Hematopoietic multipotent progenitor cell treated with erythropoietin and hydrocortisone succinate and interleukin-3 and kit ligand, for 8 days (in vitro differentiated cells): ENCODE results near the gene RFX7.

Experiments
- DNase-seq: peaks from one replicate; pipeline ENCODE4 v3.0.0-alpha.2; 2015

The RFX7 gene

DNA sequence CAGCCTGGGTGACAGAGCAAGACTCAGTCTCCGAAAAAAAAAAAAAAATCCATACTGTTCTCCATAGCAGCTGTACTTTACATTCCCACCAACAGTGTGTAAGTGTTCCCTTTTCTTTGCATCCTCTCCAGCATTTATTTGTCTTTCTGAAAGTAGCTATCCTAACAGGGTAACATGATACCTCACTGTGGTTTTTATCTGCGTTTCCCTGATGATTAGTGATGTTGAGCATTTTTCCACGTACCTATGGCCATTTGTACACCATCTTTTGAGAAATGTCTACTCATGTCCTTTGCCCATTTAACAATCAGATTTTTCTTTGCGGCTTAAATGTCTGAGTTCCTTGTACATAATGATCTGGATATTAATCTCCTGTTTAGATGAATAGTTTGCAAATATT, 119.3 kb downstream of the RFX7 start:
- DNase-seq = no peak

DNA sequence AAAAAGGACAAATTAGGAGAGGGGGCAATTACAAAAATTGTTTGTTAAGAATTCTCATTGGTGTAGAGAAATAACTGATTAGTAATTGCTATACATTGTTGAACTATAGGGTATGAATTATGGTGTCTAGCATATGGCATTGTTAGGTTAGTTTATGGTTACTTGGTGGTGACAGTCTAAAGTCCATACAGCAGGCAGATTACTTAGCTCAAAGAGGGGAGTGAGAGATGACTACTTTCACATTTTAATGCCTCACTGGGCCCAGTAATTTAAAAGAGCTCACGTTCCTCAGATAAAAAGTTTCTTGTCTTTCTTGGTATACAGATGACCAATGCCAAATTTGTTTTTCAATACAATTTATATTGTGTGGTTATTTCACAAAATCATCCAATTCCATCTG, 137.8 kb downstream of the RFX7 start:
- no peak for DNase-seq

DNA sequence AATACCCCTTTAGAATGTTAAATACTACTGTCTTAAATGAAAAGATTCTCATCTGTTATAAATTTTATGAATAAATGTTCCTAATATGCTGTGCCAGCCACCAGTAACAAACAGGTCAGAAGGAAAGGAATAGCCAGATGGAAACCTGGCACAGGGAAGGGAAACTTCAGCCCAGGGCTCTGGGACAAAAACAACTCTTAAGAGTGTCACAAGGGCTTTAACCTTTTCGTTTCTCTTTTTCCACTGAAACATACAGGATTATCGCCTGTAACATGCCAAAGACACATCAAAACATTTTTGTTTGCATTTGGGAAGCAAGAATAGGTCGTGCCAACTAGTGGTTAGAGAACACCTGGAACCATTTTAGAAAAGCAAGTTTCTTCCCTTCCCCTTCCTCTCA, 141.2 kb downstream of the RFX7 start:
- DNase-seq = no peak

DNA sequence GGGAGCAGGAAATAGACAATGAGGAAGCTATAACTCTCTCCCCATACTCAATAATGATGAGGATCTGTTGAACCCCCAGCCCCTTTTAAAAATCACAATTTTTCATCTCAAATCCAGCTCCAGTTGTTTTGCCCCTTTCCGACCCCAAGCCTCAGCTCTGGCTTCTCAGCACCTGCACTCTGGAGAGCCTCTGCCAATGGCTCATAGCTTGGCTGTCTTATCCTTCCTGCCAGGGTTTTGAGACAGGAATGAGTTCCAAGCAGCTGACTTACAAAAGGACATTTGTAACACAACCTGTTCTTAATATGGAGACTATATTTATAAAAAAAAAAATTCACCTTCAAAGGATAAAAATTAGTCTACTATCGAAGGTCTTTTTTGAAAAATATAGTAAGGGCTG, 144.4 kb downstream of the RFX7 start:
- DNase-seq = no peak

DNA sequence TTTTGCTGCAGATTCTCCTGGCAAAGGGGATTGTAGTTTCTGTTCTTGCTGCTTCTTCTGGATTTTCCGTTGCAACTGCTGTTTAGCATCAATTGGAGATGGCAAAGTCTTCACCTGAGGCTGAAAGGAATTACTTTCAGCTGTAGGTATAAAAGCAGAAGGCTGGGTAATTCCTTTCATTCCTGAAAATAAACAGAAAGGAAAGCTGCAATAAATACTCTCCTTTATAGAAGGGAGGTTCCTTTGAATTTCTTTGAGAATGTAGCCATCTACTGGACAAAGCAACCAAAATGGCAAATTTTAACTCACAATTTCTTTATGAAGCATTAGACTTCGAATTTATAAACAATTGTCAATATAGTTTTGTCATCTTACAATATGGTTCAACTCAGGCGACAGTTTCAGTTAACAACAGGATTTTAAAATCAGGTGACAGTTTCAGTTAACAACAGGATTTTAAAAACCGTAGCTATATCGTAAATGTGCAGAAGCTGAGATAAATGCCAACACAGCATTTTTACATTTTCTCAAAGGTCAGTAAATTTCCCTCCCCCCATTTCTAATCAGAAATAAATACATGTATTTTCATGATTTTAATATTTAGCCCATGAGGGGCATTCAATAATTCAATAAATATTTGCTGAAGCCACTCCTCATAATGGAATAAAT, 145.3 kb downstream of the RFX7 start:
- no peak for DNase-seq

DNA sequence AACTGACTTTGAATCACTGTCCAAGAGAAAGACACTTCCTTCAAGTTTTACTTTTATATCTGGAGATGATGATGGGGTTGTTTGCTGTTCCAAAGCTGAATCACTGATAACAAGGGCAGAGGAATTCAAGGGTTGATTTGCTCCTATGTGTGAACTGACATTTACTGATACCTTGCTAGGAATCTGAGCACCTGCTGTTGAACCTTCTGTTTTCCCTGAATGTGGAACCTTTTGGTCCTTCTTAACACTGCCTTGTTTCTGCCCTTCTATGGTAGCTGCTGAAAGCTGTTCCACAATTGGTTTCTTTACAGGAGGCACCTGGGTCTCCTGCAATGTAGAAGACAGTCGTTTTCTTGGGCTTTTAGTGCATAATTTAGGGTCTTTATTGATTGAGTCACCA, 148.3 kb downstream of the RFX7 start:
- no peak for DNase-seq

DNA sequence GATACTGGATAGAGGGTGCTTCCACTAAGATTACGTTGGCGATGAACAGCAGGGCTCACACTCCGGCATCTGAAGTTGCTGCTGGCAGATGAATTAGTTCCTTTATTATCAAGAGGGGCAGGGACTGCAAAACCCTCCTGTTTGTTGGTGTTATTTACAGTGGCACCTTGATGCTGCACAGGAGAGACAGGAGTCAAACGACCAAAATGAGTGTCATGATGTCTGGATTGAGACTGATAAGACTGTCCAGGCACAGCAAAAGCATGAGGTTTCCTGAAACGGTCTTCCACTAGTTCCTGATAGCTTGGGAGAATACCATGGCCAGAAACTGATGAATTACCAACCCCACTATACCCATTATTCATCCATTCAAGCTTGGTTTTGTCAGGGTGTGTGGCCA, 149.5 kb downstream of the RFX7 start:
- DNase-seq = peak; percentile 64

DNA sequence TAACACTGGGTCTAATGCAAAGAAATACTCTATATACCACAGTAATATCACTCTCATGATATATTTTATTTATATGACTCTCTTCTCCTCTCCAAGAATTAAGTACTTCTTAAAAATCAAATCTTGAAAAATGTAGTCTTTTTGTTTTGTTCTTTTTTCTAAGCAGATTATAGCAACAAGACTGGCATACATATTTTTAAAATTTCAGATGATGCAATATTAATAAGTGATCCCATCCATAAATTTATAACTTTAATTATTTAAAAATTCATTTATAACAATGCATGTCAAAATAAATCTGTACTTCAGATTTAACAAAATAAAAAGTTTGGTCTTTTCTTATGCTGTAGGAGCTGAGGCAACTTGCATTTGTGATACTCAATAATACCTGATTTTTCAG, 155.3 kb downstream of the RFX7 start:
- DNase-seq = no peak

DNA sequence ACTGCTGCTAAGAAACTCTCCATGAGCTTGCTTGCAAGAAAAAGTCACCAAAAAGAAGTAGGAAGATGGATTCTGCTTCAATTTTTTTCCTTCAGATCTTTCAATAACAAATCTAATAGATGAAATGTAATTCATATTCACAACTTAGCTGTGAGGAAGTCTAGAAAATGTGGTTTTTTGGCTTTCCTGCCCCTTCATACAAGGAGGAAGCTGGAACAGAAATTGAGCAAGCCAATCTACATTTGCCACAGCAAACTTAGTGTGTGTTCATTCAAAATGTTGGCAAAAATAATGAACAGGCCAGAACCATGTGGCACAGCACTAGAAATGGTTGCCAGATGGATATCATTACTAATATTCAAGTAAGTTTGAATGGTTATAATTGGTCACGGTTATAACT, 157.1 kb downstream of the RFX7 start:
- DNase-seq = no peak

DNA sequence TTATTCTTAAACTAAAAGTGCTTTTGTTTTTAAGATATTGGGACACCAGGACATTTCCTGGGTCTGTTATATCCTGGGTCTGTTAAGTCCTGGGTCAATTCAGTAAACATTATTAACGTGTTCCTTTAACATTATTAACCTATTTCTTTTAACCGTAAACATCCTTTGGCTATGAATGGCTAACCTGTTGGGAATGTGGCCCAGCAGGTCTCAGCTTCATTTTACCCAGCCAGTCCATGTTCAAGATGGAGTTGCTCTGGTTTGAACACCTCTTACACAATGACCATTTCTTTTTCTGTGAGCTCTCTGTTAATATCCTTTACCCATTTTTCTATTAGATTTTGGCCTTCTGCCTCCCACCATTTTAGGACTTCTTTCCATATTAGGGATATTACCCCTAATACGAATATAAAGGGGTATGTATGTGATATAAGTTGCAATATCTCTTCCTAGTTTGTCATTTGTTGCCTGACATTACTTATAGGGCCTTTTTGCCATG, 161.4 kb downstream of the RFX7 start:
- DNase-seq = no peak

DNA sequence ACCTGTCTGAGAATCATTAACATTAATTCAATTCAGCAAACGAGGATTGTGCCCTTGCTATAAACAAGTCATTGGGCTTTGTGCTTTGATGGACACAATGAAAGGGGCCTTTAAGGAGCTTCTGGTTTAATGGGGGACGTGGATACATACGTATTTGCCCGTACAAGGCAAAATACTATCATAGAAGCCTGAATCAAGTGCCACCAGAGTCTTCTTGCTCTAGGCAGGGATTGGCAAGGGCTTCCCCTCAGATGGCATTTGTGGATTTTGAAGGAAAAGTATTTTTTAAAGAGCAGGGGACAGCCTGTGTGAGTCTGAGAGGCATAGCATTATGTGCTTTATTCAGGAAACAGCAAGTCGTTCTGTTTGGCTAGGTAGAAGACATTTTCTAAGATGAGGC, 166.6 kb downstream of the RFX7 start:
- no peak for DNase-seq

DNA sequence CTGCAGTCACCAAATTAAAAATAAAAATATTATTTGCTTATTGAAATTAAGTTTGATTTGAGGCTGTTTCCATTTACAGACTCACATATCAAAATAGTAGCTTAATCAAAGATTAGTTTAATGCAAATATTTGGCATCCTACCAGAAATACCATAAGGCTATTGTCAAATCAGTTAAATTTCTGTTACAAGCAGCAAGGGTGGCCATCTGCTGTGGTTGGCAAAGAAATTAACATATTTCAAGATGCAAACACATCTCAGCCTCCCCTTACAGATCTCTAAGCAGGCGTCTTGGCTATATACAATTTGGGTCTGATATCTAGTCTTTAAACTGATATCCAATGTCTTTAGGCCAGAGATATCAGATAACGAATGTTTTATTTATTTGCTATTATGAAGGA, 167.0 kb downstream of the RFX7 start:
- DNase-seq = no peak

DNA sequence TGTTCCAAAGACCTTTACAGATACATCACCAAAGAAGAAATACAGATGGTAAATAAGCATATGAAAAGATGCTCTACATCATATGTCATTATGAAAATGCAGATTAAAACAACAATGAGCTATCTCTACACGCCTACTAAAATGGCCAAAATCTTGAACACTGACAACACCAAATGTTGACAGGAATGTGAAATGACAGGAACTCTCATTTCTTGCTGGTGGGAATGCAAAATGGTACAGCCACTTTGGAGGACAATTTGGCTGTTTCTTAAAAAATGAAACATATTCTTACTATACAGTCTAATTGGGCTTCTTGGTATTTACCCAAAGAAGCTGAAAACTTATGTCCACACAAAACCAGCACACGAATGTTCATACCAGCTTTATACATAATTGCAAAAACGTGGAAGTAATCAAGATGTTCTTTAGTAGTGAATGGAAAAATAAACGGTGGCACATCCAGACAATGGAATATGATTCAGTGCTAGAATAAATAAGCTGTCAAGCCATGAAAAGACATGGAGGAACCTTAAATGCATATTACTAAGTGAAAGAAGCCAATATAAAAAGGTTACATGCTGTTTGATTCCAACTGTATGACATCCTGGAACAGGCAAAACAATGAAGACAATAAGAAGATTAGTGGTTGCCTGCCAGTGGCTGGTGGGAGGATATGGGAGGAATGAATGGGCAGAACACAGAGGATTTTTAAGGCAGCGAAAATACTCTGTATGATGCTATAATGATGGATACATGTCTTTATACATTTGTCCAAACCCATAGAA, 169.0 kb downstream of the RFX7 start:
- no peak for DNase-seq

DNA sequence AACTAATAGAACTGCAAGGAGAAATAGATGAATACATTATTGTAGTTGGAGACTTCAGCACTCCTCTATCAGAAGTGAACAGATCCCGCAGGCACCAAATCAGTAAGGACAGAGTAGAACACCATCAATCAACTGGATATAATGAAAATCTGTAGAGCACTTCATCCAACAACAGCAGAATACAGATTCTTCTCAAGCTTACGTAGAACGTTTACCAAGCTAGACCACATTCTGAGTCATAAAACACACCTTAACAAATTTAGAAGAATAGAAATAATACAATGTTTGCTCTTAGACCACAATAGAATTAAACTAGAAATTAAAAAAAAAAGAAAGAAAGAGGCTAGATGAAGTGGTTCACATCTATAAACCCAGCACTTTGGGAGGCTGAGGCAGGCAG, 179.5 kb downstream of the RFX7 start:
- no peak for DNase-seq

DNA sequence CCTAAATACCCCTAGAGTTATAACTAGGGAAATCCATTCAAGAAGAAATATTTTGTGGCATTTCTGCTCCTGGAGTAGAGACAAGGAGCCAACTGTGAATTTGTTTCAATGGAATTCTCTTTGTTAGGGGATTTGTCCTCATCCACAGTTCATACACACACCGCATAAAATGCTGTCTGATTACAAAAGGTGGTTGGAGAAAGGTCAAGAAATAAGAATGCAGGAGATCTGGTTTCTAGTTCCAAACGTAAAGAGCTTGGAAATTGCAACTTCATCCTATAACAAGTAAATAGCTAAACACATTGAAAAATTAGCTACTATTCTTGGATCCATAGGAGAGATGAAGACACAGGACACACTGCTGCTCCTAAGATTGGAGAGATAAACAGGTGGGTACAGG, 184.0 kb downstream of the RFX7 start:
- no peak for DNase-seq

DNA sequence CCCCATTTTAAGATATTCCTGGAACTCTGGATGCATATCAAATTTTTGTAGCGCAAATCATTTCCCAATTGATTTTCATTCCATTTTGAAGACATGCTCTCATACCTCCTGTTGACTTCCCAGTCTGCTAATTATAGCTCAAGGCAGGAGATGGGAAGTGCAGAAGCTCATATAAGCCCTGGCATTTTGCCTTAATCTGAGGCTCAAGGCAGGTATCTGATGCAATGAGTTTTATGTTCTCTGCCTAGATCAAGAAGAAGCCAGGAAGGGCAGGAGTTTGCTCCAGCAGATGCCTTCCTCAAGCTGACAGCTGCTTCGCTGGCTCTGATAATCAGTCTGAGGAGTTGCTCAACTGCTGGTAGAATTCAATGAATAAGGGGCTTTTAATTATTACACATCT, 184.7 kb downstream of the RFX7 start:
- no peak for DNase-seq

DNA sequence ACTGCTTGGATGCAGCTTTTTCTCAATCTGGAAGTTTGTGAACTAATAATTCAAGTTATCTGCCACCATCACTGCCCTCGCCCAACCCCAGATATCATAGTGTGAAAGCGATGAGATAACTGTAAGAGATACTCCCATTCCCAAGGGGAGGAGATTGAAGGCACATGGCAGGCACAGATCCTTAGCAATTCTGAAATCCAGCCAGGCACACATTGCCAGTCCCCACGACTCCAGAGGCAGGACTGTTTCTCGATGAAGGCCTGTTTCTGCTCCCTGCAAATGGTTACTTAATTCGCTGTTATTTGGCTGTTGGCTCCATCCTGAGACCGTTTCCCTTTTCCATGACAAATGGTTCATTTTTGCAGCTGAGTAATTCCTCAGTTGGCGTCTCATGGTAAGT, 187.1 kb downstream of the RFX7 start:
- no peak for DNase-seq

DNA sequence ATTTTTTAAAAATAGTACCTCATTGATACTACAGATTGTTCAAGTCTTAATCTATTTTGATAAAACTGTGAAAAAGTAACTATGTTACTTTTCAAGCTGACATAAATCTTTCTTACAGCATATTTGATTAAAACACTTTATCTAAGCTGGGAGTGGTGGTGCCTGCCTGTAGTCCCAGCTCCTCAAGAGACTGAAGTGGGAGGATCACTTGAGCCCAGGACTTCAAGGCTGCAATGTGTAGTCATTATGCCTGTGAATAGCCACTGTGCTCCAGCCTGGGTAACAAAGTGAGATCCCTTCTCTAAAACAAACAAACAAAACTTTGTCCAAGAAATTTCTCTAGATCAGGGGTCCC, 190.7 kb downstream of the RFX7 start:
- no peak for DNase-seq

DNA sequence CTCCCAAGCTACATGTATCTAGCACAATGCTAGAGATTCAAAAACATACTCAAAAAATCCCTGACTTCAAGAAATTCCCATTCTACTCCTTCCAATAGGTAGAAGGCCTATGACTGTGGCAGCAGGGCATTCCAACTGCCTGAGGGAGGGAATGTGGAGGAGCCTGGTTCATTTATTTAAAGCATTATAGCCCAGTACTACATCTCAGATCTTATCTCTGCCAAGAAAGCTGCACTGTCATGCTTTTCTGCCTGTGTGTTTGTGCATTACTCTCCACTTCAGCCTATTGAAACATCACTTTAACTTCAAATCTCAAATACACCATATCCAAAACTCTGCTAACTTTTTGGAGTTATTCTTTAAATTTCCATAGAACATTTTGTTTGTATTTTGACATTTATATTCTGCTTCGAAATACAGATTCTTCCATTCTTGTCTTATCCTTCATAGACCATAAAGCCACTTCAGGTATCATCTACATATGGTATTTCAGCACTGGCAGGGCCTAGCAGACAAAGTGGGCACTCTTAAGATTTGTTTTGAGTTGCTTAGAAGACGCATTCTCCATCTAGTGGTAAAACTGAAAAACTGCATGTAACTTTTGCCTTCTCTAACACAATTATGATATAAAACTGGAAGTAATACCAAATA, 191.2 kb downstream of the RFX7 start:
- peak; percentile 52 for DNase-seq

DNA sequence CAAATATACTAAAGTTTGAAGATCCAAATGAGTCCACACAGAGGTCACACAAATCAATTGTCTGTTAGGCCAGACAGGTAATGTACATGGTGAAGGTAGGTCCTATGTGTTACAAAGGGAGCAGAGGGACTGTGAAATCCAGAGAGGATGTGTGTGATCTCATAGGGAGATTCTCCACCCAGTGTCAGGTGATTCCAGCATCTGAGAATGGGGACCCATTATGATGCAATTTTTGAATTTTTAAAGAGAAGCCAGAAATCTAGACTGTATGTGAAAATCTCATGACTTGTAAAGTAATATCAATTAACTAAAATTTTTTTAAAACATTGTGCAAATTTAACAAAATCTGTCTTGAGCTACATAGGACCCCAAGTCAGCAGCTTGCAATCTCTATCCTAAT, 192.0 kb downstream of the RFX7 start:
- DNase-seq = no peak

DNA sequence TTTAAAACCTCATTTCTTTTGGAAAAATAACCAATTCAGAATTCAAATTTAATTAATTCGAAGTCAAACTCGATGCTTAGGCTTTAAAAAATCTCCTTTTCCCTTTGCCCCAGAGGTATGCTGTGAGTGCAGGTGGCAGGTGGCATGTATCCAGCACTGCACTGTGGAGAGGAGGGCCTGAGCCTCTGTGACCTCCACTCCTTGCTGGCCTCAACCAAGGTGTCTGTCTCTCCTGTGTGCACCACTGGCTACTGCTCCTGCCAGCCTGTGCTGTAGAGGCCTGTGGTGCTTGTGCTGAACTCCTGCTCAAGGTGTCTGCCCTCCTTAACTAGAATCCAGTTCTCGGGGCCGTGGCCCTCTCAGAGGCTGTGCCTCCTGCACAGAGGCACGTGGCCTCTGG, 194.1 kb downstream of the RFX7 start:
- DNase-seq = no peak

DNA sequence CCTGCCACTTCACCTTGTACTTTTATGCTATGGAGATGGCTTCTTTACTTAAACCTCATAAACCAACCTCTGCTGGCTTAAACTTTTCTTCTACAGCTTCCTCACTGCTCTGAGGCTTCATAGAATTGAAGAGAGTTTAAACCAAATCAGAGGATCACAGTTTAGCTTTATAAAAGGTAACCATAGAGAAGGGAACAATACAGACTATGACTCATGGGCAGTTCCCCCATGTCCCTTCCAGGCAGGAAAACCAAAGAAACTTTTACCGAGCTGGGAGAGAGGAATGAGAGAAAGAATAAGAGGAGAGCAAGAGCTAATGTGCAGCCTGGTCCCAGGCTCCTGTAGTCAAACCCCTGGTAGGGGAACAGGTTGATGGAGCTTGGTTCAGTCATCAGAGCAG, 196.3 kb downstream of the RFX7 start:
- no peak for DNase-seq

DNA sequence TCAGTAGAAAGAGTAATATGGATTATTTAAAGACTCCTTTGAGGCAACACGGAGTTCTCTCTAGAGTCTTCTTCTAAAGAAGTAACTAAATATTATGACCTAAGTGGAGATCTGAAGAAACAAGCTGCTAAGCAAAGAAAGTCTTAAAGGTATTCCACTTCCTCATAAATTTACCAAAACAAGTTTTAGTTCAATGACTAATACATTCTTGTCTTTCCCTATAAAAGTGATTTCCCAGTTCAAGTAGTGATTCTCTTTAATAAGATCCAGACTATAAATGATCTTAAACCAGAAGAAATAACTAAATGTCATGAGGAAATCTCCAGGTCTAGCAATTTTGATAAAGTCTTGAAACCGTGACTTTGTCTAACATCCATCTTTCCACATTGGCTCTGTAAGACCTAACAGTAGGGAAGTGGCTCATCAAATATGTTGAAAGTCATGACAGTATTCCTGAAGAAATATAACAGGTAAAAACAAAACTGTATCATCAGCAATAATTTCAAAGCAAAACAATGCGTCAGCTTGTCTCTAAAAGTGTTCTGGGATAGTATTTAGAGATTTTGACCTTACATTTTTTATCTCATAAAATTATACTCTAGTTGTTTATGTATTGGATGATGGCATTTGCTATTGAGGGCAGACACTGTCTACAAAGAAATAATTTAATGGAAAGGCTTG, 198.5 kb downstream of the RFX7 start:
- DNase-seq = no peak
